Measurements from ENCODE around the gene WDR26. TPM values are rescaled to one million over a fixed set of nuclear protein-coding genes. Genes with fewer than 3 reads are reported as not detected.
A peak's percentile ranks its signal among the peaks of the same experiment; 100 is the strongest.

Gene WDR26
- total and polyA plus RNA-seq, 11 donors: 20.2 to 83.8 (median 60.1) TPM

DNA sequence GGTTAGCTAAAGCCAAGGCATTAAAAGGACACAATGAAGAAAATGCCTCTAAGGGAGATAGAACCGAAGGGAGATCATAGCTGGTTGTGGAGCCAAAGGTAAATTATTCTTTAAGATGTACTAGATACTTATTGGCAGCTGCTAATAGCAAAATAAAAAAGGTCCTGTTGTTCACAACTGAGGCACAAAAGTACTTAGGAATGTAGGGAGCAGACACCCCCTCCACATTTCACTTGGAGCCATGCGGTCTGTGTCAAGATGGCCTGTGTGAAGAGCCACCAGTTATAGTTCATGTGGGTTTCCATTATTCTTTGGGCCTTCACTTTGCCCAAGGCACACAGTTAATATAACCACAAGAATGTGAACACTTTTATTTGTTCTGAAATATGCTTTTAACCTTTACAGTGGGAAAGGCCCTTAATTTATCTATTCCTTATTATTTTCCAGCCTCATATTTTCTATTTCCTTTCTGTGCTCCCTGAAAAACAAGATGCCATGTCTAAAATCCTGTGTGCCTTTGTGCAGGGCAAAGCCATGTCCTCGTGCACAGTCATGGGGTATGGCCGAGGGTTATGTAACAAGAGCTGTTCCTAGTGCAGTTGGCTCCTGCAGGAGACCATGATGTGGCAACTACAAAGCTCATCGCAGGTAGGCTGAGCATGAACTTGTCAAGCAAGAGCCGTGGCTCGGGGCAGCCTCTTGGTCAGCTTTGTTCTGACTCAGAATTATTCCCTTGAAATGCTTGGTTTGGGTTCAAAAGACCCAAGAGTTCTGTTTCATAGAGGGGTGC lies 16.2 kb upstream of the WDR26 start:
- ATAC-seq (no peak), DNase-seq (no peak)
- WGBS, 4 donors: 90 to 97% (median 94%) methylated on average over 7 of the region's 7 CpGs
- peaks cover 0 to 15% (median 2%) of the 10 kb centered on the region in 12 donors for H3K4me1 ChIP-seq
- no peak overlapping the region for H3K4me3 ChIP-seq
- H3K36me3 ChIP-seq: peaks cover 0 to 7% (median 0%) of the 10 kb centered on the region in 9 donors
- no peaks in the 10 kb centered on the region for H3K9me3 ChIP-seq
- TF ChIP-seq POLR2A (IDR thresholded peaks at IDR 0.05): no peak
- TF ChIP-seq, protein P1, sequence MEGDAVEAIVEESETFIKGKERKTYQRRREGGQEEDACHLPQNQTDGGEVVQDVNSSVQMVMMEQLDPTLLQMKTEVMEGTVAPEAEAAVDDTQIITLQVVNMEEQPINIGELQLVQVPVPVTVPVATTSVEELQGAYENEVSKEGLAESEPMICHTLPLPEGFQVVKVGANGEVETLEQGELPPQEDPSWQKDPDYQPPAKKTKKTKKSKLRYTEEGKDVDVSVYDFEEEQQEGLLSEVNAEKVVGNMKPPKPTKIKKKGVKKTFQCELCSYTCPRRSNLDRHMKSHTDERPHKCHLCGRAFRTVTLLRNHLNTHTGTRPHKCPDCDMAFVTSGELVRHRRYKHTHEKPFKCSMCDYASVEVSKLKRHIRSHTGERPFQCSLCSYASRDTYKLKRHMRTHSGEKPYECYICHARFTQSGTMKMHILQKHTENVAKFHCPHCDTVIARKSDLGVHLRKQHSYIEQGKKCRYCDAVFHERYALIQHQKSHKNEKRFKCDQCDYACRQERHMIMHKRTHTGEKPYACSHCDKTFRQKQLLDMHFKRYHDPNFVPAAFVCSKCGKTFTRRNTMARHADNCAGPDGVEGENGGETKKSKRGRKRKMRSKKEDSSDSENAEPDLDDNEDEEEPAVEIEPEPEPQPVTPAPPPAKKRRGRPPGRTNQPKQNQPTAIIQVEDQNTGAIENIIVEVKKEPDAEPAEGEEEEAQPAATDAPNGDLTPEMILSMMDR (IDR thresholded peaks at IDR 0.05): no peak
- H3K27me3 ChIP-seq: no peaks in the 10 kb centered on the region
- intact Hi-C loops (cut with DNase I): no loop called here
- no peak overlapping the region for H3K27ac ChIP-seq

DNA sequence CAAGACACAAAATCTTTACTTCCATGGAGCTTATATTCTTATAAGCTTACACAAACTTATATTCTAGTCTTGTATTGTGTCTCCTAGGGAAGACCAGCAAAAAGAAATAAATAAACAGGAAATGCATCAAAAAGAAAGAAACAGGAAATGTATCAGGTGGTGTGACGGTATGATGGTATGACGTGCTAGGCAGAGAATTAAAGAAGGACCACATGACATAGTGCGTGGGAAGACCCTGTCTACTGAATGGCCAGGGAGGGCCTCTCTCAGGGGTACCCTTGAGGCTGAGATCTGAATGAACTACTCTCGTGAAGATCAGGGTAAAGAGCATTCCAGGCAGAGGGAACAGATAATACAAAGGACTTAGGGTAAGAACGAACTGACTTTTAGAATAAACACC lies 15.6 kb upstream of the WDR26 start:
- peaks cover 0 to 7% (median 0%) of the 10 kb centered on the region in 9 donors for H3K36me3 ChIP-seq
- TF ChIP-seq, protein P1 (IDR thresholded peaks at IDR 0.05): no peak
- no peak for TF ChIP-seq POLR2A (IDR thresholded peaks at IDR 0.05)
- peaks cover 0 to 15% (median 2%) of the 10 kb centered on the region in 12 donors for H3K4me1 ChIP-seq
- 75 to 80% (median 78%) methylated on average over 5 of the region's 5 CpGs for WGBS, 4 donors
- intact Hi-C loops (cut with DNase I): no loop called here
- H3K9me3 ChIP-seq: no peaks in the 10 kb centered on the region
- no peak overlapping the region for H3K4me3 ChIP-seq
- no peaks in the 10 kb centered on the region for H3K27me3 ChIP-seq
- DNase-seq: no peak
- ATAC-seq: no peak
- H3K27ac ChIP-seq: no peak overlapping the region

DNA sequence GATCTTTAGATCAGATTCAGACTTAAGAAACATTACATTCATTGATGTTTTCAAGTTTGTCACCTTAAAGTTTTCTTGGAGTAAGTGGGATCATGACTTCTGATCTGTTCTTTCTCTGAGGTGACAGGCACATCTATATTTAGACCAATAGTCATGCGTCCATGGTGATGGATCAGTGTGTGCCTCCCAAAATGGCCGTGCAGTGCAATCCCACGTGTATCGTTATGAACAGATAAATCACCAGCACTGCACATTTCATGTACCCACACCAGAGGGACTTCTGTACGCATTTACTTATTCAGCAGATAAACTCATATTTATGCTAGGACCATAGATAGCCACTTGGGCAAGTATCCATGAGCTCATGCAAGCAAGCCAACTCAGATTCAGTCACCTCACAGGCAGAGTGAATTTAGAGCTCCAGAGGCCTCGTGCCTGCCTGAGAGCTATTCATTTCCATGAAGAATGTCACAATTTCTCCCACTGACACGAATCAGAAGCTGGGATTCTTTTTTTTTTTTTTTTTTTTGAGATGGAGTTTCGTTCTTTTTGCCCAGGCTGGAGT lies 13.9 kb upstream of the WDR26 start:
- Histone ChIP-seq H3K4me1 (peaks cover 0 to 15% (median 2%) of the 10 kb centered on the region in 12 donors), H3K4me3 (no peak overlapping the region), H3K36me3 (no peaks in the 10 kb centered on the region), H3K9me3 (no peaks in the 10 kb centered on the region), H3K27me3 (no peaks in the 10 kb centered on the region), H3K27ac (peak overlapping the region in 3 of 12 donors; percentile 12 to 50 (median 39))
- ATAC-seq (peak; percentile 71 to 92 (median 86)), DNase-seq (peak in 1 of 5 donors; percentile 38)
- TF ChIP-seq, protein P1 (IDR thresholded peaks at IDR 0.05): no peak
- TF ChIP-seq POLR2A (IDR thresholded peaks at IDR 0.05): no peak
- intact Hi-C loops (cut with DNase I): no loop called here
- WGBS, 4 donors: 57 to 65% (median 62%) methylated on average over 8 of the region's 8 CpGs

DNA sequence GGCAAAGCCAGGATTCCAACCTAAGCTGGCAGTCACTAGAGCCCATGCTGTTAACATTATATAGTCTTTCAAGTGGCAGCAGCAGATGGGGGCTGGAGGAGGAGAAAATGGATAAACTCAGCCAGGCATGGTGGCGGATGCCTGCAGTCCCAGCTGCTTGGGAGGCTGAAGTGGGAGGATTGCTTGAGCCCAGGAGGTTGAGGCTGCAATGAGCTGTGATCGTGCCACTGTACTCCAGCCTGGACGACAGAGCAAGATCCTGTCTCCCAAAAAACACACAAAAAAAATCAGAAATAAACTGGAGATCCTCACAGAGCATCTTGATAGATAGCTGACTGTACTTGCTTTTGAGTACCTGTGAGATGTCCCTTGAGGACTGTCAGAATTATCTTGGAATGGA lies 13.4 kb upstream of the WDR26 start:
- H3K27ac ChIP-seq: peak overlapping the region in 3 of 12 donors; percentile 12 to 39 (median 24)
- no peak overlapping the region for H3K4me3 ChIP-seq
- H3K36me3 ChIP-seq: peaks cover 0 to 3% (median 0%) of the 10 kb centered on the region in 9 donors
- DNase-seq: no peak
- 92 to 97% (median 95%) methylated on average over 3 of the region's 3 CpGs for WGBS, 4 donors
- H3K9me3 ChIP-seq: no peaks in the 10 kb centered on the region
- intact Hi-C loops (cut with DNase I): no loop called here
- no peaks in the 10 kb centered on the region for H3K27me3 ChIP-seq
- ATAC-seq: no peak
- peaks cover 0 to 15% (median 2%) of the 10 kb centered on the region in 12 donors for H3K4me1 ChIP-seq
- TF ChIP-seq, protein P1 (IDR thresholded peaks at IDR 0.05): no peak
- no peak for TF ChIP-seq POLR2A (IDR thresholded peaks at IDR 0.05)
